WI38 (cell line): ENCODE results near the gene ADGRA1.

ENCODE experiments used
- H3K4me3 ChIP-seq: 2 replicates; pipeline ENCODE4 v1.5.1; 2011; ENCODE audit warnings: low read depth, mild to moderate bottlenecking, control low read depth, low read length
- CTCF ChIP-seq: IDR thresholded peaks from 2 replicates; pipeline ENCODE4 v1.5.1; 2012; ENCODE audit warnings: low read depth, mild to moderate bottlenecking, control low read depth, low read length

ADGRA1 gene

GRCh38 chr10:133070405-133070804 lies 17.3 kb upstream of the ADGRA1 start:
- no peak overlapping the region for H3K4me3 ChIP-seq
- no peak for TF ChIP-seq CTCF

- no peak overlapping the region for H3K4me3 ChIP-seq
- TF ChIP-seq CTCF, result no peak
Measured at GRCh38 chr10:133070810-133071209, 16.9 kb upstream of the ADGRA1 start.

GRCh38 chr10:133071733-133072132 lies 16.0 kb upstream of the ADGRA1 start:
- TF ChIP-seq CTCF, result no peak
- no peak overlapping the region for H3K4me3 ChIP-seq

- no peak overlapping the region for H3K4me3 ChIP-seq
- TF ChIP-seq CTCF, result no peak
Measured at GRCh38 chr10:133072196-133072595, 15.5 kb upstream of the ADGRA1 start.

GRCh38 chr10:133072720-133073390 lies 14.9 kb upstream of the ADGRA1 start:
- no peak for TF ChIP-seq CTCF
- H3K4me3 ChIP-seq, result no peak overlapping the region

DNA sequence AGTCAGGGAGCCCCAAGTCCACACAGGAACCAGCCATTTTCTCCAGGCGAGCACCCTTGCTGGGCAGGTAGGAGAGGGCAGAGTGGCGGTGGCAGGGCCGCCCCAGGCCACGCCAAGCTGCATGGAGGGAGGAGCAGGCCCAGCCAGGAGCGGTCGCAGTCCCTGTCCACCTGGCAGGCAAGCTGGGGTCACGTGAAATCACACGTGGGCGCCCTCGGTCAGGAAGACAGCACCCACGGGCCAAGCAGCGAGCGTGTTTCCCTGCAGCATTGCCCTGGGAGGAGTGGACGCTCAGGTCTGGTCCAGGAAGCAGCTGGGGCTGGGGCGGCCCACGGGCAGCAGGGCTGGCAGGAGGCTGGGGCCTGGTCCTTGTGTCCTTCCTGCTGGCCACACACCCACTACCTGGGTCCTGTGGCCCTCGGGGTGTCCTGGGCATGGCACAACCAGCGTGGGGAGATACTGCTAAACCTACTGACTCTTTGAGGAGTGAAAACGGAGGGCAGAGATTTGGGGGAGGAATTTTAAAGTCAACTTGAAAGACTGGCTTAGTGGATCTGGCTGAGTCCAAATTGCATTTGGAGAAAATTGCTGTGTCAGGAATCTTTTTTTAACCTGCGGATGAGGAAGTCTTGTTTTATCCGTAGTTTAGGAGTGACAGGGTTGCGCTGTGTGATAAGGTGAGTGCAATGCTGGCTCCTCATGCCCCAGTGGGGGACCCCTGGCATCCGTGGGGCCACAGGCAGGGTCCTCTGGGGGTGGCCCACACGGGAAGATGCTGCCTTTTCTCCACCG lies 12.2 kb upstream of the ADGRA1 start:
- TF ChIP-seq CTCF, result no peak

DNA sequence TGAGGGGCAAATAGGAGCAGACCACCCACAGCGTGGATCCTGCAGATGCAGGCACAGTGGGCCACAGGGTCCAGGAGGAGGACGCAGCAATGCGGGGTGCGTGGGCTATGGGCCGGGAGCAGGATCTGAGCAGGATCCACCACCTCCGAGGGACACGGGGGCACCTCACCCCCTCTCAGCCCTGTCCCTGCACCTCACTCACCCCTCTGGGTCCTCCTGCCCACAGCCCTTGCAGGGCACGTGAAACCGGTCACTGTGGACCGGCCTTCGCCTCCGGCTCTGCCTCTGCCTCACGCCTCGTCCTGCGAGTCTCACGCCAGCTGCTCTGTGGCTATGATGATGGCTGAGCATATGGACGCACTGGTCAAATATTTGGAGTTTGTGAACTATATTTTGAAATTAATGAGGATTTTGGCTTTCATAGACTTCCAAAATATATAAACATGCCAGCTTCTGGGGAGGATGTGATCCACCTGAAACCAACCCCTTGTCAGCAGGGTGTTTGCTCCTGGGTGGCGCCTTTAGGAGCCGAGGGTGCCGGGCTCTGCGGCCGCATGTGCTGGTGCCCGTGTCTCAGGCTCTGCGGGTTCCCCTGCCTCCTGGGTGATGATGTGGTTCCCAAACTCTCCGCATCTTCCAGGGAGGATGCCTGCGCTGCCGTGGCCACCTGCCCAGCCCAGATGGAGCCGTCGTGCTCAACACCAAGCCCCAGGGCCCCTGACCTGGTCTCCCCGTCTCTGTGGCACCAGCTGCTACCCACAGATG lies 11.3 kb upstream of the ADGRA1 start:
- no peak for TF ChIP-seq CTCF
- no peak overlapping the region for H3K4me3 ChIP-seq

More for the DNA sequence above, 12.2 kb upstream of the ADGRA1 start:
- H3K4me3 ChIP-seq, result no peak overlapping the region
